ENCODE measurements around the gene ADGRF5.

DNA sequence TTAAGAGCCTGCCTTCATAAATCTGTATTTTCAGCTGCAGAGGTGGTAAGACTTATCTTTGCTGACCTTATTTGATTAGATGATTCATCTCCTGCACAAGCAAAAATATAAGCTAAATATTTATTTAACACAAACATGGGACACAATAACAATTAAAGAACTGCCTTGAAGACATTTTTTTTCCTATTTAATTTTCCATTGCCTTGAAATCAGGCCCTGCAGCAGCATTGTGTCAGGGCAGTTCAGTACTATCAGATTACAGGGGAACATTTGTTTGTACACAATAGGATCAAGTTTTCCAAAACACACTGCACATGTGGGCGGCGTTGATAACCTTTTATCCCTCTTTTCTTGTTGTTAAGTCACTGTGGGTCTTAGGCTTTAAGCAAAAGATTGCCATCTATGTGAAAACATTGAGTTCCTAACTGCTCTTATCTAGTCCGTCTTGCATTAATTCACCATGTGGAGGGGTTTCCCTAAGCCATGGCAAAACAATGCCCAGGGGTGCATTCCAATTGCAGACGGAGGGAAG is 7.4 kb downstream of the ADGRF5 start:
- TF ChIP-seq POLR2AphosphoS5 (IDR thresholded peaks at IDR 0.05), result no peak
- no peak for TF ChIP-seq POLR2A (IDR thresholded peaks at IDR 0.05)
- TF ChIP-seq, protein P1, sequence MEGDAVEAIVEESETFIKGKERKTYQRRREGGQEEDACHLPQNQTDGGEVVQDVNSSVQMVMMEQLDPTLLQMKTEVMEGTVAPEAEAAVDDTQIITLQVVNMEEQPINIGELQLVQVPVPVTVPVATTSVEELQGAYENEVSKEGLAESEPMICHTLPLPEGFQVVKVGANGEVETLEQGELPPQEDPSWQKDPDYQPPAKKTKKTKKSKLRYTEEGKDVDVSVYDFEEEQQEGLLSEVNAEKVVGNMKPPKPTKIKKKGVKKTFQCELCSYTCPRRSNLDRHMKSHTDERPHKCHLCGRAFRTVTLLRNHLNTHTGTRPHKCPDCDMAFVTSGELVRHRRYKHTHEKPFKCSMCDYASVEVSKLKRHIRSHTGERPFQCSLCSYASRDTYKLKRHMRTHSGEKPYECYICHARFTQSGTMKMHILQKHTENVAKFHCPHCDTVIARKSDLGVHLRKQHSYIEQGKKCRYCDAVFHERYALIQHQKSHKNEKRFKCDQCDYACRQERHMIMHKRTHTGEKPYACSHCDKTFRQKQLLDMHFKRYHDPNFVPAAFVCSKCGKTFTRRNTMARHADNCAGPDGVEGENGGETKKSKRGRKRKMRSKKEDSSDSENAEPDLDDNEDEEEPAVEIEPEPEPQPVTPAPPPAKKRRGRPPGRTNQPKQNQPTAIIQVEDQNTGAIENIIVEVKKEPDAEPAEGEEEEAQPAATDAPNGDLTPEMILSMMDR (IDR thresholded peaks at IDR 0.05), result no peak

Data from sigmoid colon (tissue), 4 donors.